Stimulated activated naive CD8-positive, alpha-beta T cell treated with anti-CD3 and anti-CD28 coated beads, Interleukin-15, Interleukin-2, amounts not matched to agents 100 U/mL and 50 U/mL, for 24 hours (primary cell): ENCODE results near the gene ZMYND15.

Experiments used
- ATAC-seq: fragments of 150-1000 bp; cut with Tn5 transposase; one replicate; pipeline ENCODE4 v1.10.0; 2021
- DNase-seq: peaks from one replicate; pipeline ENCODE4 v3.0.0; 2021

ZMYND15 gene

GRCh38 chr17:4743216-4743615 lies 3.6 kb downstream of the ZMYND15 start:
- ATAC-seq (no peak), DNase-seq (no peak)

- ATAC-seq, result no peak
- no peak for DNase-seq
Measured at GRCh38 chr17:4743898-4744297, 4.3 kb downstream of the ZMYND15 start.

GRCh38 chr17:4744999-4745969 lies 5.7 kb downstream of the ZMYND15 start:
- ATAC-seq, result no peak

GRCh38 chr17:4747847-4748246 lies 8.2 kb downstream of the ZMYND15 start:
- DNase-seq (no peak), ATAC-seq (peak; percentile 34)

More at GRCh38 chr17:4744999-4745969, 5.7 kb downstream of the ZMYND15 start:
- DNase-seq, result no peak

GRCh38 chr17:4748686-4749085 lies 9.1 kb downstream of the ZMYND15 start:
- ATAC-seq, result no peak
- DNase-seq, result no peak

GRCh38 chr17:4750606-4751005 lies 11.0 kb downstream of the ZMYND15 start:
- ATAC-seq, result no peak

GRCh38 chr17:4751932-4752331 lies 12.3 kb downstream of the ZMYND15 start:
- ATAC-seq (no peak), DNase-seq (no peak)

More at GRCh38 chr17:4750606-4751005, 11.0 kb downstream of the ZMYND15 start:
- DNase-seq, result no peak

- DNase-seq, result no peak
- no peak for ATAC-seq
Measured at GRCh38 chr17:4753392-4753791, 13.8 kb downstream of the ZMYND15 start.

GRCh38 chr17:4759776-4760236 lies 20.2 kb downstream of the ZMYND15 start:
- DNase-seq (no peak), ATAC-seq (no peak)

GRCh38 chr17:4764595-4764994 lies 25.0 kb downstream of the ZMYND15 start:
- no peak for DNase-seq
- ATAC-seq, result no peak

- no peak for DNase-seq
- ATAC-seq, result no peak
Measured at GRCh38 chr17:4766201-4766600, 26.6 kb downstream of the ZMYND15 start.

GRCh38 chr17:4766723-4767122 lies 27.1 kb downstream of the ZMYND15 start:
- no peak for ATAC-seq
- no peak for DNase-seq

GRCh38 chr17:4768298-4768697 lies 28.7 kb downstream of the ZMYND15 start:
- ATAC-seq (no peak), DNase-seq (no peak)

GRCh38 chr17:4769628-4770027 lies 30.0 kb downstream of the ZMYND15 start:
- DNase-seq (no peak), ATAC-seq (no peak)

GRCh38 chr17:4771519-4772234 lies 32.0 kb downstream of the ZMYND15 start, which contains the start of gene TM4SF5:
Gene TM4SF5, plus strand, starts transcription at chr17:4771886. Its CDS starts 37 bp downstream, at chr17:4771923.
- ATAC-seq (no peak), DNase-seq (no peak)

- ATAC-seq (no peak), DNase-seq (no peak)
Measured at GRCh38 chr17:4772235-4772613, 32.6 kb downstream of the ZMYND15 start.

GRCh38 chr17:4777969-4778760 lies 38.5 kb downstream of the ZMYND15 start:
- DNase-seq (no peak), ATAC-seq (no peak)

- ATAC-seq (no peak), DNase-seq (no peak)
Measured at GRCh38 chr17:4780325-4780955, 40.8 kb downstream of the ZMYND15 start.

- DNase-seq, result peak; percentile 20
- ATAC-seq, result peak; percentile 41
Measured at GRCh38 chr17:4782652-4783051, 43.0 kb downstream of the ZMYND15 start.

GRCh38 chr17:4785311-4786105 lies 45.9 kb downstream of the ZMYND15 start:
- DNase-seq (no peak), ATAC-seq (no peak)

GRCh38 chr17:4786106-4786511 lies 46.5 kb downstream of the ZMYND15 start, which contains the start of gene VMO1:
Gene VMO1, minus strand, starts transcription at chr17:4786364. Its CDS starts 12 bp downstream, at chr17:4786352.
- ATAC-seq (no peak), DNase-seq (no peak)
